SIG-M5 (cell line): ENCODE data around the gene HARBI1.

ENCODE experiments used
- DNase-seq: peaks from one replicate; lab custom pipeline; 2025; lab: John Stamatoyannopoulos, UW

The HARBI1 gene

GRCh38 chr11:46633291-46634217 lies 16.5 kb upstream of the HARBI1 start:
- no peak for DNase-seq

- no peak for DNase-seq
Measured at GRCh38 chr11:46632502-46632901, 15.5 kb upstream of the HARBI1 start.

DNA sequence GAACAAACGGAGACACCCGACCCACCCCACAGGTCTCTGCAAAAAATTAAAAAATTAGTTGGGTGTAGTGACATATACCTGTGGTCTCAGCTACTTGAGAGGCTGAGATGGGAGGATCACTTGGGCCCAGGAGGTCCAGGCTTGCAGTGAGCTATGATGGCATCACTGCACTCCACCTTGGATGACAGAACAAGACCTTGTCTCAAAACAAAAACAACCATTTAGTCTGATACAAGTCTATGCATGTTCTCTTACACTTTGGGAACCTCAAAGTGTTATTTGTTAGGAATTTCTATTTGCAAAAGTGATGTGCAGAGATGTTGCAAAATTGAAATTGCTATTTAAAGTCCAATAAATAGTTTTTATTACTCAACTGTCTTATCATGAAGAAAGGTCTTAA lies 14.6 kb upstream of the HARBI1 start:
- no peak for DNase-seq

- DNase-seq: no peak
Measured at GRCh38 chr11:46630237-46630636, 13.2 kb upstream of the HARBI1 start.

GRCh38 chr11:46628961-46629360 lies 11.9 kb upstream of the HARBI1 start:
- no peak for DNase-seq

GRCh38 chr11:46625406-46625805 lies 8.4 kb upstream of the HARBI1 start:
- DNase-seq: no peak

GRCh38 chr11:46618837-46619236 lies 1.8 kb upstream of the HARBI1 start:
- DNase-seq: no peak

- DNase-seq: no peak
Measured at GRCh38 chr11:46617972-46618314, 916 bp upstream of the HARBI1 start.

GRCh38 chr11:46616551-46617133 lies 385 bp downstream of the HARBI1 start:
- no peak for DNase-seq

GRCh38 chr11:46615756-46616155 lies 1.3 kb downstream of the HARBI1 start:
- no peak for DNase-seq

DNA sequence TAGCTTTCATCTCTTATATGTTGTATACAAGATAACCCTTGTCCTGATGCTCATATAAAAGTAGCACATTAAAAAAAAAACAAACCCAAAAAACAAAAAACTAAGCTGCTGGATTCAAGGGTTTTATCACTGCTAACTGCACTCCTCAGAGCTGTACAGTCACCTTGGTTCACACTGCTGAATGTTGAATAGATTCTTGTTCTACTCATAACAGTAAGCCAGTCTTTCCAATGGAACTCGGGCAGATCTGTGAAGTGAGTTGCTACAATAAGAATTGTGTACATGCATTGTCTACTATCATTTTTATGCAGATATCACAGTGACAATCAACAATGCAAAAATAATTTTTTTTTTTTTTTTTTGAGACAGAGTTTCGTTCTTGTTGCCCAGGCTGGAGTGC lies 4.7 kb downstream of the HARBI1 start:
- DNase-seq: no peak

DNA sequence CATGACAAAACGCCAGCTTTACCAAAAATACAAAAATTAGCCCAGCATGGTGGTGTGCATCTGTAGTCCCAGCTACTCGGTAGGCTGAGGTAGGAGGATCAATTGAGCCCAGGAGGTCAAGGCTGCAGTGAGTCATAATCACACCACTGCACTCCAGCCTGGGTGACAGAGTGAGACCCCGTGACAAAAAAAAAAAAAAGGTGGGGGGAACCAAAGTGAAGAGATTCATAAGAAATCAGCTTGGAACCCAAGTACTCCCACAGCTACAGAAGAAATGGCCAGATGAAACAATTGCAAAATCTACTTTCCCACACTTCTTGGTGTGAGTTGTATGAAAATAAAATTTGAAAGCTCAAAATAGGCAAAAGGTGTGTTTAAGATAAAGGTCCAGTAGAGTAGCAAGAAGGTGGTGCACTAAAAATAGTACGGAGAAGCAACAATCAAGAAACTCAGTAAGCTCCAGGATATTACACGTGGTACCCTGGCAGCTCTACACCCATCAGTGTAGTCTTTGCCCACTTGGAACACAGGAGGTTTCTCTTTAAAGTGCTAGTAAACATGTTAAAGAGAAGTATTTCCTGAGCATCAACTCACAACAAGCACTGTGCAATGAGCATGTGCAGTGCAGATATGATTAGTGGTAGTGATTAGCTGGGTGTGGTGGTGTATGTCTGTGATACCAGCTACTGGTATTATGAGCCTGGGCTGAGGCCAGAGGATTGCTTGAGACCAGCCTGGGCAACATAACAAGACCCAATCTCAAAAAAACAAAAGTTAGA lies 5.3 kb downstream of the HARBI1 start:
- DNase-seq: no peak

DNA sequence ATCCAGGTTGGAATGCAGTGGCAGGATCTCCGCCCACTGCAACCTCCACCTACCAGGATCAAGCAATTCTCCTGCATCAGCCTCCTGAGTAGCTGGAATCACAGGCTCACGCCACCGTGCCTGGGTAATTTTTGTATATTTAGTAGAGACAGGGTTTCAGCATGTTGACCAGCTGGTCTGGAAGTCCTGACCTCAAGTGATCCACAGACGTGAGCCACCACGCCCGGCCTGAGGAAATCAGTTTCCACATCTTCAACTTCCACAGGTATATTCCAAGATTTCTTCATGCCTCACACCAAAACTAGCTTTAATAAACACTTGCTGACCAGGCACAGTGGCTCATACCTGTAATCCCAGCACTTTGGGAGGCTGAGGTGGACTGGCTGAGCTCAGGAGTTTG lies 7.6 kb downstream of the HARBI1 start:
- DNase-seq: no peak

DNA sequence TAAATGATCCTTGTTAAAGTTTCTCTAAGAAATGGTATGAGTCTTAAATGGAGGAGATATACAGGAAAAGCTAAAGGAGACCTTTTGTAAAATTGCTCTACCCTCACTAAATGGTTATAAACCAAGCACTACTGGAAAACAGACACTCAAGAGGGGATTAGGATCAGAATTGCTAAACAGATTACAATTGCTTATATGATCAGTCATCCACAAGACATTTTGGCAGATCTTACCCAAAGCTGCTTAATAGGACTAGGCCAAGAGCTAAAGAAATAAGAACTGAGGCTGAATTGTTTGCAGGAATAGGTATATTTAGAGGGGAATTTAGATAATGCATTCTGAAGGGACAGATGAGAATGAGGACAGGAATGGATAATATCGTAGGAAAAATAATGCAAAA lies 9.5 kb downstream of the HARBI1 start:
- no peak for DNase-seq

GRCh38 chr11:46604796-46605195 lies 12.2 kb downstream of the HARBI1 start:
- no peak for DNase-seq

DNA sequence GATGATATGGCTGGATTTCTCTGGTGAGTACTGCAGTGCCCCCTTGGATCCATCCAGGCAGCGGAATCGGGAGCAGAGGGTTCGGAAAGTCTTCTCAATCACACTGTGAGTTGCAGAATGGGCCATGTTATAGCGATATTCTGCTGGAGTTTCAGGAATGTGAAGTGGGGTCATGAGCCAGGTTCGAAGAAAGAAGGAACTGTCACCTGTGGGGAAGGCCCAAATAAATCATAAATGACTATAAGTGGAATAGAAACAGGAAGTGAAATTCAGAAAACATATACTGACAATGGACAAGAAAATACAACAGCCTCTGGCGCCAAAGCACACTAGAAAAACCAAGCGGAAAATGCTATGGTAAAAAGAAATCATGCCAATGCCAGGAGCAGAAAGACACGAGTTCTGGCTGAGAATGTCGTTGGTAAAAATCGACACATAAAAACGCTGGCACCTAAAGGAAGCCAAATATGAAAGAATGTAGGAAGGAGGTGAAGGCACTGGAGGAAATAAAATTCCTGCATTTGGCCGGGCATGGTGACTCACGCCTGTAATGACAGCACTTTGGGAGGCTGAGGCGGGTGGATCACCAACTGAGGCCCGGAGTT lies 13.2 kb downstream of the HARBI1 start:
- no peak for DNase-seq

- DNase-seq: no peak
Measured at GRCh38 chr11:46601129-46601528, 15.9 kb downstream of the HARBI1 start.

- no peak for DNase-seq
Measured at GRCh38 chr11:46600194-46600960, 16.6 kb downstream of the HARBI1 start.

GRCh38 chr11:46599340-46600193 lies 17.5 kb downstream of the HARBI1 start:
- DNase-seq: no peak

DNA sequence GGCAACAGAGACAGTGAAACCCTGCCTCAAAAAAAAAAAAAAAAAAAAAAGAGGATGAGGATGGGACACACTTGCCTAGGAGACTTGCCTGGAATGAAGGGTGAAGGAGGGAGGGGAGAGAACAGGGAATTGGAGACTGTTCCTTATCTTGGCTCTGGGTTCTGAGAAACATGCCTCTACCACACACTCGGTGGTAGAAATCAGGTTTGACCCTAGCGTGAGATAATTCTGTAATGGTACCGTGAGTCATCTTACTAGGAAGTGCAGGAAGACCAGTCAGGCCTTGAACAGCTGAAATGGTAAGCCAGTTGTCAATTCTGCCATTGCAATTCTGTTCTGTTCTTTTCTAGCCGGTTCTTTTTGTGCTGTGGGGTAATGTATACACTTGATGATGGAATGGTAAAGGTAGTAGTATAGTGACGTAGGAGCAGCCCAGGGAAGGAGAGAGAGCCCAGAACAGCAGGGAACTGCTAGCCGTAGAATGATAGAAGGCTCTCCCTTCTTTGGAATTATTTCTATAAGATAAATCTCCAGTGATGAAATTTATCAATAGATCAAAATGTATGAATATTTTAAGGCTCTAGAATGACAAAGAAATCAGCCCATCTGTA lies 19.3 kb downstream of the HARBI1 start:
- no peak for DNase-seq
